BJ (cell line): ENCODE data around the gene RB1. TPM values are rescaled to one million over a fixed set of nuclear protein-coding genes. Genes with fewer than 3 reads are reported as not detected.

Experiments used
- CTCF ChIA-PET: fragments of 350-600 bp; formaldehyde crosslinking; extraction: SDS; loops from one replicate; lab custom pipeline; 2021; ENCODE audit warnings: antibody characterized with exemption, inconsistent platforms; lab: Yijun Ruan, JAX
- POLR2A ChIA-PET: fragments of 300-600 bp; sonication (Branson Sonifier 250); formaldehyde crosslinking; extraction: SDS; loops from one replicate; lab custom pipeline; 2021; ENCODE audit warnings: antibody characterized with exemption; lab: Charles Lee
- DNase-seq: peaks from one replicate; pipeline ENCODE4 v3.0.0-alpha.2; 2011; ENCODE audit warnings: low read depth
- H3K27me3 ChIP-seq: 2 replicates; pipeline ENCODE4 v1.6.0; 2011; ENCODE audit warnings: low read length; ENCODE audit not compliant: control insufficient read depth, insufficient read depth
- H3K36me3 ChIP-seq: 2 replicates; pipeline ENCODE4 v1.5.1; 2011; ENCODE audit warnings: low read length; ENCODE audit not compliant: control insufficient read depth, insufficient read depth
- H3K4me3 ChIP-seq: 2 replicates; pipeline ENCODE4 v1.5.1; 2011; ENCODE audit warnings: low read depth, mild to moderate bottlenecking, control low read depth, low read length
- polyA plus RNA-seq: library from polyadenylated mRNA; depleted of rRNA; stranded (reverse); fragments of >200 nt; gene quantifications from 2 replicates; pipeline ENCODE4 v1.2.3, GENCODE V29; 2011
- TF ChIP-seq, protein P1 (sequence below): IDR thresholded peaks from 2 replicates; pipeline ENCODE4 v1.5.1; 2011; ENCODE audit warnings: low read depth, mild to moderate bottlenecking, control low read depth, inconsistent platforms, low read length, moderate library complexity; ENCODE audit not compliant: insufficient read depth

RB1 gene
- polyA plus RNA-seq, 1 experiment = 11.2 TPM

- POLR2A ChIA-PET = no interaction called here
- Histone ChIP-seq H3K4me3 (no peak overlapping the region), H3K36me3 (no peaks in the 10 kb centered on the region), H3K27me3 (peaks cover 2% of the 10 kb centered on the region; the same call in 1 of the 2 replicates)
- CTCF ChIA-PET = interaction anchor here (0.6 kb wide), 1 partner anchor 1671 kb away, joined by 3 read pairs; no protein-coding TSS in a partner anchor
- TF ChIP-seq, protein P1, sequence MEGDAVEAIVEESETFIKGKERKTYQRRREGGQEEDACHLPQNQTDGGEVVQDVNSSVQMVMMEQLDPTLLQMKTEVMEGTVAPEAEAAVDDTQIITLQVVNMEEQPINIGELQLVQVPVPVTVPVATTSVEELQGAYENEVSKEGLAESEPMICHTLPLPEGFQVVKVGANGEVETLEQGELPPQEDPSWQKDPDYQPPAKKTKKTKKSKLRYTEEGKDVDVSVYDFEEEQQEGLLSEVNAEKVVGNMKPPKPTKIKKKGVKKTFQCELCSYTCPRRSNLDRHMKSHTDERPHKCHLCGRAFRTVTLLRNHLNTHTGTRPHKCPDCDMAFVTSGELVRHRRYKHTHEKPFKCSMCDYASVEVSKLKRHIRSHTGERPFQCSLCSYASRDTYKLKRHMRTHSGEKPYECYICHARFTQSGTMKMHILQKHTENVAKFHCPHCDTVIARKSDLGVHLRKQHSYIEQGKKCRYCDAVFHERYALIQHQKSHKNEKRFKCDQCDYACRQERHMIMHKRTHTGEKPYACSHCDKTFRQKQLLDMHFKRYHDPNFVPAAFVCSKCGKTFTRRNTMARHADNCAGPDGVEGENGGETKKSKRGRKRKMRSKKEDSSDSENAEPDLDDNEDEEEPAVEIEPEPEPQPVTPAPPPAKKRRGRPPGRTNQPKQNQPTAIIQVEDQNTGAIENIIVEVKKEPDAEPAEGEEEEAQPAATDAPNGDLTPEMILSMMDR = no peak
- DNase-seq = no peak
These were observed 24.7 kb upstream of the RB1 start for GRCh38 chr13:48278806-48279205.

DNA sequence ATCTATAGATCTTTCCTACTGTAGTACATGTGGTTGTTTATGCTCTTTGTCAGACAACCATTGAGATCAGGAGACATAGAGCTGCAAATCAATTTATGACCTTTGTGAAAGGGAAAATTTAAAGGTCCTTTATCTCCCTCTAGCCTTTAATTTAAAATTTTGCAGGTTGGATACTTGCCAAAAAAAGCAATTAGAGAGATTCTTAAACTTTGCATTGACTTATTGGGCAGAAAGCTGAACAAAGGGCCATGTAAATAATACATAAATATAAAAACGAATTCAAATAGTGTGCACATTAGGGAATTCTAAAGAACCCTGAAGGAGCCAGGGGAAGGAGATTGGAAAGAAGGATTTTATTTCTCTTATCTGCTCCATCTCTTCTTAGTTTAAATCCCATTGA, 22.0 kb upstream of the RB1 start:
- CTCF ChIA-PET = interaction anchor here (0.7 kb wide), 1 partner anchor 10 kb away, joined by 3 read pairs; no protein-coding TSS in a partner anchor
- DNase-seq = no peak
- POLR2A ChIA-PET = no interaction called here

DNA sequence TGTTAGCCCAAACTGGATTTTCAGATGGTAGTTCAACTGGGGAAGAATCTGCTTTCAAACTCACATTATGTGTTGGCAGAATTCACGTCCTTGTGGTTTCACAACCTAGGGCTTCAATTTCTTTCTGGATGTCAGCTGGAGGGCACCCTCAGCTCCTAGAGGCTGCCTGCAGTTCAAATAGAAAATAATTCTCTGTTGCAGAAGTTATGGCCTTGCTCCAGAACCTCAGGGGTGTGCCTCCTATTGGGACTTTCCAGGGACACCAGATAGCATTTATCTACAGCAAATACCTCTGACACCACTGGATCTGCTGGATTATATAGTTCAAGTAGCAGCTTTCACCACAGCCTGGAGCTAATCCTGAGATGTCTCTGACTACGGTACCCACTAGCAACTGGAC, 11.8 kb upstream of the RB1 start:
- H3K4me3 ChIP-seq = no peak overlapping the region
- TF ChIP-seq, protein P1 = no peak
- H3K36me3 ChIP-seq = no peaks in the 10 kb centered on the region
- CTCF ChIA-PET = interaction anchor here (0.7 to 1.2 kb wide), 2 partner anchors 10 to 59 kb away, joined by 3 read pairs; partner anchors contain the start of gene ITM2B
- DNase-seq = no peak
- peaks cover 1% of the 10 kb centered on the region; the same call in 1 of the 2 replicates for H3K27me3 ChIP-seq
- POLR2A ChIA-PET = no interaction called here

More for the DNA sequence above, 22.0 kb upstream of the RB1 start:
- TF ChIP-seq, protein P1 = no peak
- H3K27me3 ChIP-seq = peaks cover 5% of the 10 kb centered on the region; the same call in 1 of the 2 replicates
- no peaks in the 10 kb centered on the region for H3K36me3 ChIP-seq
- no peak overlapping the region for H3K4me3 ChIP-seq

DNA sequence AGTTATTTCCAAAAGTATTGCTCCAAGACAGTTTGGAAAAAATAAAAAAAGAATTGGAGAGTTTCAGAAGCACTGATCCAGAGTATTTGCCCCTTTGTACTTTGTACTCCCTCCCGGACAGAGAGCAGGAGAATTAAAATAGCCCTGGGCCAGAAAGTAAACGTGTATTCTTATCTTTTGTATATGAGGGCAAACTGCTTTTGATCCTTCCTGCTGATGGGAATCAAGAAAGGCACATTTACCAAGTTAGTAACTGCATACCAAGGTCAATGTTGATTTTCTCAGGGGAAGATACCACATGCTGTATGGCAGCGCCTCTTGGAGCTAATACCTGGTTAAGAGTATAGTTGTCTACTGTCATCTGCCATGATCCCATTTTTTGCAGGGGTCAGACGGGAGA, 10.9 kb upstream of the RB1 start:
- DNase-seq = no peak
- TF ChIP-seq, protein P1 = no peak
- H3K4me3 ChIP-seq = no peak overlapping the region
- ChIA-PET POLR2A (no interaction called here), CTCF (no interaction called here)
- H3K27me3 ChIP-seq = peaks cover 1% of the 10 kb centered on the region; the same call in 1 of the 2 replicates
- no peaks in the 10 kb centered on the region for H3K36me3 ChIP-seq

GRCh38 chr13:48294653-48295052, 8.9 kb upstream of the RB1 start:
- no peak overlapping the region for H3K4me3 ChIP-seq
- H3K36me3 ChIP-seq = no peaks in the 10 kb centered on the region
- CTCF ChIA-PET = no interaction called here
- DNase-seq = no peak
- TF ChIP-seq, protein P1 = no peak
- POLR2A ChIA-PET = no interaction called here
- peaks cover 1% of the 10 kb centered on the region; the same call in 1 of the 2 replicates for H3K27me3 ChIP-seq
